M059J (cell line): ENCODE measurements around the gene MIPEP. TPM values are rescaled to one million over a fixed set of nuclear protein-coding genes. Genes with fewer than 3 reads are reported as not detected.

Experiments
- DNase-seq: peaks from one replicate; pipeline ENCODE4 v3.0.0-alpha.2; 2012; ENCODE audit warnings: low read depth
- total RNA-seq: library from RNA; depleted of rRNA; stranded (reverse); fragments of >200 nt; shearing (Covaris generic); gene quantifications from 2 replicates; pipeline ENCODE4 v1.2.3, GENCODE V29; 2014

MIPEP gene
- total RNA-seq, 1 experiment from 2014 or later = 11.5 TPM

GRCh38 chr13:23810685-23811240 lies 78.4 kb downstream of the MIPEP start:
- no peak for DNase-seq

GRCh38 chr13:23808803-23809202 lies 80.4 kb downstream of the MIPEP start:
- no peak for DNase-seq

GRCh38 chr13:23806874-23807526 lies 82.2 kb downstream of the MIPEP start:
- no peak for DNase-seq

- no peak for DNase-seq
Observed at GRCh38 chr13:23805821-23806220, 83.4 kb downstream of the MIPEP start.

GRCh38 chr13:23805122-23805521 lies 84.1 kb downstream of the MIPEP start:
- DNase-seq = no peak

GRCh38 chr13:23804166-23804565 lies 85.0 kb downstream of the MIPEP start:
- DNase-seq = no peak

- DNase-seq = no peak
Observed at GRCh38 chr13:23801141-23801540, 88.1 kb downstream of the MIPEP start.

GRCh38 chr13:23799945-23800344 lies 89.3 kb downstream of the MIPEP start:
- DNase-seq = no peak

- DNase-seq = no peak
Observed at GRCh38 chr13:23797276-23797903, 91.8 kb downstream of the MIPEP start.

- DNase-seq = peak; percentile 56
Observed at GRCh38 chr13:23796551-23796950, 92.6 kb downstream of the MIPEP start.

GRCh38 chr13:23794267-23795161 lies 94.7 kb downstream of the MIPEP start:
- DNase-seq = peak; percentile 82

- no peak for DNase-seq
Observed at GRCh38 chr13:23793711-23794110, 95.5 kb downstream of the MIPEP start.

- no peak for DNase-seq
Observed at GRCh38 chr13:23792680-23793079, 96.5 kb downstream of the MIPEP start.

GRCh38 chr13:23790577-23791170 lies 98.5 kb downstream of the MIPEP start:
- DNase-seq = peak; percentile 51

- no peak for DNase-seq
Observed at GRCh38 chr13:23789576-23790346, 99.4 kb downstream of the MIPEP start.

- no peak for DNase-seq
Observed at GRCh38 chr13:23788459-23788858, 100.7 kb downstream of the MIPEP start.

- no peak for DNase-seq
Observed at GRCh38 chr13:23787464-23787863, 101.7 kb downstream of the MIPEP start.

GRCh38 chr13:23786607-23787006 lies 102.6 kb downstream of the MIPEP start:
- DNase-seq = no peak

- DNase-seq = no peak
Observed at GRCh38 chr13:23778879-23779278, 110.3 kb downstream of the MIPEP start.

GRCh38 chr13:23778002-23778652 lies 111.1 kb downstream of the MIPEP start:
- DNase-seq = no peak

GRCh38 chr13:23777575-23777870 lies 111.7 kb downstream of the MIPEP start:
- DNase-seq = no peak
